Measurements from ENCODE around the gene SESTD1.
"Not testable (repeated sequence)": the region's sequence is repeated elsewhere in the genome, so short reads cannot be mapped to it uniquely, and the experiment has no call there.

The SESTD1 gene

DNA sequence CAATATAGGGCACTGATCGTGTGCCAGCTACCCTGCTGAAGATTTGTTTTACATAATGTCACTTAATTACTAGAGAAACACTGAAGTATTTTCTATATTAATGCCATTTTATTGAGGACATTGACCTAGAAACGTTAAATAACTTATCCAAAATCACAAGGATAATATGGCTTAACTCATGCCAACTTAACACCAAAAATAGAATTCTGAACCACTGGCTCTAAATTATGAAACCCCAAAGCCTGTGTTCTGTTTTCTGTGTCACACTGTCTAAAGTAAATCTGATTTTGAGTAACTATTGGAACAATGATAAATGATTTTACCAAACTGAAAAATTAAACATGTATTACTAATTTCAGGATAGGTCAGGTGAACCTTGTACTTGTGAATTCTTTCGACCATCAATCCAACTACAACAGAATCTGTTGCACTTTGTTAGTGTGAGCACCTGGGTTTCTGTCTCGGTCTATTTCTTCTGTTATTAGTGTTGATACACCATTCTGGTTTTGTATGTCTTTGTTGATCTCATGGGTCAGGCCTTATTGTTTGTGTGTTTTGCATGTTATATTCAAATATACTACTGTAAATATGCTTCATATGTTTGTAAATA is 166.4 kb downstream of the SESTD1 start:
- DNase-seq: no peak

DNA sequence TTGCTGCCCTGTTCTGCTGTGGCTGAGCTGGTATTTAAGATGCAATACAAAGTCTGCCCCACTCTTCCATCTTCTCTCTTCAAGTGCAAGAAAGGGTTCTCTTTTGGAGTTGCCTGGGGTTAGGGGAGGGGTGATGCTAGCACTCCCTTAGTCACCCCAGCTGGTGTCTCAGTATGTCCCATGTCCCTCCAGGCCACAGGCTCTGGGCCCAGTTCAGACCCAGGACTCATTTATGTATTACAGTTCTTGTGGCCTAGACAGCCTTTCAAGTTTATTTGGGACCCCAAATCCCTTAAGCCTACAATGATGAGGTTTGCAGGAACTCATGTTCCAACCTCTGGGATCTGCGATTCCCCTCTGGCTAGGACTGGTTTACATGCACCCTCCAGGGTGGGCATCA is 167.5 kb downstream of the SESTD1 start:
- no peak for DNase-seq

DNA sequence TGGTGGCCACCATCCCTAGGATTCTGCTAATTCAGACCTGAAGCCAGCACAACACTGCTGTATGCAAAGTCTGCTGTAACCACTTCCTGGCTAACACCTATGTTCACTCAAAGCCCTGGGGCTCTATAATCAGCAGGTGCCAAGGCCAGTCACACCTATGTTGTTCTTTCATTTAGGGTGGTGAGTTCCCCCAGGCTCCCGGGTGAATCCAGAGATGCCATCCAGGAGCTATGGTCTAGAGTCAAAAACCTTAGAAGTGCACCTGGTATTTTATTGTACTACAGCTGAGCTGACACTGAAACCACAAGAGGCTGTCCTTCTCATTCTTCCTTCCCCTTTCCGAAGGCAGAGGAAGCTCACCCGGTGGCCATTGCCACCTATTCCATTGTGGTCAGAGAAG is 168.5 kb downstream of the SESTD1 start:
- DNase-seq: peak; percentile 36 to 57

DNA sequence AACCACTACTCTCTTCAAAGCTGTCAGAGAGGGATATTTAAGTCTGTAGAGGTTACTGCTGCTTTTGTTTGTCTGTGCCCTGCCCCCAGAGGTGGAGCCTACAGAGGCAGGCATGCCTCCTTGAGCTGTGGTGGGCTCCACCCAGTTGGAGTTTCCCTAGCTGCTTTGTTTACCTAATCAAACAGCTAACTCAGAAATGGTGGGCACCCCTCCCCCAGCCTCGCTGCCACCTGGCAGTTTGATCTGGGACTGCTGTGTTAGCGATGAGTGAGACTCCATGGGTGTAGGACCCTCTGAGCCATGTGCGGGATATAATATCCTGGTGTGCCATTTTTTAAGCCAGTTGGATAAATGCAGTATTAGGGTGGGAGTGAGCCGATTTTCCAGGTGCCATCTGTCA is 171.7 kb downstream of the SESTD1 start:
- DNase-seq: not testable (repeated sequence)

DNA sequence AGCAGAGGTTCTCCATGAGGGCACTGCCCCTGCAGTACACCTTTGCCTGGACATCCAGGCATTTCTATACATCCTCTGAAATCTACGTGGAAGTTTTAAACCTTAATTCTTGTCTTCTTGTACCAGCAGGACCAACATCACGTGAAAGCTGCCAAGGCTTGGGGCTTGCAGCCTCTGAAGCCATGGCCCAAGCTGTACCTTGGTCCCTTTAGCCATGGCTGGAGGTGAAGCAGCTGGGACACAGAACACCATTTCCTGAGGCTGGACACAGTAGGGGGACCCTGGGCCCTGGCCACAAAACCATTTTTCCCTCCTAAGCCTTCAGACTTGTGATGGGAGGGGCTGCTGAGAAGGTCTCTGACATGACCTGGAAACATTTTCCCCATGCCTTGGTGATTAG is 181.9 kb downstream of the SESTD1 start:
- no peak for DNase-seq

DNA sequence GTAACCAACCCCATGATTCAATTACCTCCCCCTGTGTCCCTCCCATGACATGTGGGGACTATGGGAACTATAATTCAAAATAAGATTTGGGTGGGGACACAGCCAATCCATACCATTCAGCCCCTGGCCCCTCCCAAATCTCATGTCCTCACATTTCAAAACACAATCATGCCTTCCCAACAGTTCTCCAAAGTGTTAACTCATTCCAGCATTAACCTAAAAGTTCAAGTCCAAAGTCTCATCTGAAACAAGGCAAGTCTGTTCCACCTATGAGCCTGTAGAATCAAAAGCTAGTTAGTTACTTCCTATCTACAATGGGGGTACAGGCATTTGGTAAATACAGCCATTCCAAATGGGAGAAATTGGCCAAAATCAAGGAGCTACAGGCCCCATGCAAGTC is 182.7 kb downstream of the SESTD1 start:
- DNase-seq: no peak

DNA sequence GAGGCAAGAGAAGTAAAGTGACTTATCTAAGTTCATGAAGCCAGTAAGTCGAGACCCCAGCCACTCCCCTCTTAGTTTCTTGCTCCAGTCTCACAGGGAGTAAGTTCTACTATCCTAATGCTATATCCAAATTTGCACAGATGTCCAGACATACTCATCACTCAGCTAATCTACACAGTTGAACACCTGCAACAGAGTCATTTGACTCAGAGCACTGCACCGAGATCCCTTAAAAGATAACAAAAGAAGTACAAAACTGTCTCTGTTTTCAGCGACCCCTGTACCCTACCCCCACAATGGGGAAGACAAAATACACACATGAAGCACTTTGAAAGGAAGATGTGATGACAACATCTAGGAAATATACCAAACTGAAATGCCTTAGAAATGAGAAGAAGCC is 192.1 kb downstream of the SESTD1 start:
- DNase-seq: no peak

DNA sequence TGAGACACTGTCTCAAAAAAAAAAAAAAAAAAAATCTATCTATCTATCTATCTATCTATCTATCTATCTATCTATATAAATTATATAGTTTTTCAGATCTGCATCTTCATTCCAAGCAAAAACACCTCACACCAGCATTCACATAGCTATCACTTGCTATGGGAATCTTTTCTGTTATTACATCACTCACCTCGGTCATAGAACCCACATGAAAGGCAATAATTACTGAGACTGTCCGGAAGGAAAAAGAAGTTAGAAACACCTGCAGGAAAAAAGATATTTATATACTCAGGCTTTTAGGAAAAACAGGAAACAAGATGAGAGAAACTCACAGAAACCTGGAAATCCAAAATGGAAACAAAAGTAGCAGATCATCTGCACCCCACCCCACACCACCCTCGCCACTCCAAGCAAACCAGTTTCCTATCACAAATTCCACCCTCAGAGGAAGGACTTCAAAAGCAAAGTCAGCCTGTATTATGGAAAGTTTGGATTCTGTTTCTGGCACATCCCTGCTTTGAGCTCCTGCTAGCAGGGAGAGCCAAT is 192.7 kb downstream of the SESTD1 start:
- no peak for DNase-seq

DNA sequence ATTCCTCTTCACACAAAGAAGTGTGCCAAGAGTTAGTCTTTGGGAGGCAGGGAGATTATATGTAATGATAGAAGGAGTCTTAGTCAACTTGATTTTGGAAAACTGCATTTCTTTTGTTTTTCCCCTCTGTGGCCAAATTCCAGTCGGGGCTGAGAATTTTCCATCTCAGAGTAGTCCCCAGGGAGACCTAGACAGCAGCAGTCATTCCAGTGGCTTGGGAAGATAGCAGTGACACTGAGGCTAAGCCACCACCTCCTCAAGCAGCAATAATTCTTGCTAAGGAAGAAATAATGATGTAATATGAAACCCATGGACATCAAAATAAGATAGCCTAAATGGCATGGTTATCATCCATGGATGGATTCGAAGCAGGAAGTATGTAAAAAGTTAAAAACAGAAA is 193.7 kb downstream of the SESTD1 start:
- DNase-seq: no peak

DNA sequence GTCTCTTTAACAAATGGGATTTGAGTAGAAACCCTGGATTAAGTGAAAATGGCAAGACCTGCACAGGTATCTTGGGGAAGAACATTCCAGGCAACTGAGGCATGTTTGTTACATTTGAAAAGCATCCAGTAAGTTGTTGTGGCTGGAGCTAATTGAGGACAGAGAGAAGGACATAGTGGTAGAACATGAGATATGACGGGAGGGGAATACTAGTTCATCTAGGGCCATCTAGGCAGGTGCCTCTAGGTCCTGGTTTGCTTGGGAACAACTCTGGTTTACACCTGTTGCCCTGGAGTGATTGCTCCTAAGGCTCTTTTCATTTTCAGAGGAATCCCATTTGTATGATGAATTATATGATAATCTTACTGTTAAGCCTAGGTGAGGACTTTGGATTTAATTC is 194.9 kb downstream of the SESTD1 start:
- DNase-seq: no peak

DNA sequence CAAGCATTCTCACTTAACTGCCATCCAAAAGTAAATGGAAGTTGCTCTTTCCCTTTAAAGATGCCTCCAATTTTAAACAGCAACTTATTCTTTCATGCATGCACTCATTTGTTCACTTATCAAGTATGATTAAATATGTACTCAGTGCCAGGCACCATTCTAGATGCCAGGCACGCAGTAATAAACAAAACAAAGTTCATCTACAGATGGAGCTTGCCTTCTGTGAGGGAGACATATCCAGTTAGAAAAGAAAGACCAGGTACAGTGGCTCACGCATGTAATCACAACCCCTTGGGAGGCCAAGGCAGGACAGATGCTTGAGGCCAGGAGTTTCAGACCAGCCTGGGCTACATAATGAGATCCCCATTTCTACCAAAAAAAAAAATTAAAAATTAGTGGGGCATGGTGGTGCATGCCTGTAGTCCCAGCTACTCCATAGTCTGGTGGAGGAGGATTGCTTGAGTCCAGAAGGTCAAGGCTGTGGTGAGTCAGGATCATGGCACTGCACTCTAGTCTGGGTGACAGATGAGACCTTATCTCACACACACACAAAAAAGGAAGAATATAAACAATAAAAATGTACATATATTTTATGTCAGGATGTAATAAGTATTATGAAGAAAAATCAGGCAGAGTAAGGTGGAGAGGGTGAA is 195.5 kb downstream of the SESTD1 start:
- no peak for DNase-seq

DNA sequence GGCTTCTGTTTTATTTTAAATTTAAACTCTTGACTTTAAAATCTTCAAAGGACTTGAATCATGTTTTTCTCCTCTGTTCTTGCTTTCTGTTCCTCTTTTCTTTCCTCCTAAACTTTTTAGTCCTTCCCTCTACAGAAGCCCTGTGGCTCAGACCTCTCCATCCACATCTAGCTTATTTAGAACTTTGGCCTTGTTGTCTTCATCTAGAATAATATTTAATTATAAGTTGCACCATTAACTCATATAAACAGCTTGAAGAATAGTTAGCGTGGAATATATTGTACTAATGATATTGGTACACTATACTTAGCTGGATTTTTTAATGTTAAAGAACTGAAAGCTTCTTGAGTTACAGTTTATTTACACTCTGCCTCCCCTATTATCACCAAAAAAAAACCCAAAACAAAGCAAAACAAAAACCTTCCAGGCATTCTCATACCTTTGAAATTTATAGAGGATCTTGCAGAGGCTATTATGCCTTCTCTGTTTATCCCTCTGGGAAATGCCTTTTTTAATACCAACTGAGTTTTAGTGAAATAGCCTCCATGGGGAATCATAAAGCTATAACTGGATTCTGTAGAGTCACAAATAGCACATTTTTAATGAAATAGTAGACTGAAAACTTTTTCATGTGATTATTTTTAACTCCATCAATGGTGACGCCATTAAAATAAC is 205.5 kb downstream of the SESTD1 start:
- DNase-seq: no peak

DNA sequence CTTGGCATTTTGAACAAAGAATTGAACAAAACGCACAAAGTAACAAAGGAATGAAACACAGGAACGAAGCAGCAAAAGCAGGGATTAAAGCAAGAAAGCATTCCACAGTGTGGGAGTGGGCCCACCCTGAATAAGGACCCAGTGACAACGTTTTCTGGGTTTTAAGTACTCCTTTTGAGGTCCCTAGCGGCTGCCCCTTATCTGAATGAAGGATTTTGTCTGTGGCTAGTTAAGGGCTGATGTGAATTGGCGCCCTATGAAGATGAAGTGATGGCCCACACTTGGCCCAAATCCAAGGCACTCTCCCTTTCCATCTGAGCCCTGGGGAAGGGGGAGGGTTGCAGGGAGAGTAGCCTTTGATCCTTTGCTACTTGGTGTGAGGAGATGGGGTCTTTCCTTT is 206.9 kb downstream of the SESTD1 start:
- no peak for DNase-seq

DNA sequence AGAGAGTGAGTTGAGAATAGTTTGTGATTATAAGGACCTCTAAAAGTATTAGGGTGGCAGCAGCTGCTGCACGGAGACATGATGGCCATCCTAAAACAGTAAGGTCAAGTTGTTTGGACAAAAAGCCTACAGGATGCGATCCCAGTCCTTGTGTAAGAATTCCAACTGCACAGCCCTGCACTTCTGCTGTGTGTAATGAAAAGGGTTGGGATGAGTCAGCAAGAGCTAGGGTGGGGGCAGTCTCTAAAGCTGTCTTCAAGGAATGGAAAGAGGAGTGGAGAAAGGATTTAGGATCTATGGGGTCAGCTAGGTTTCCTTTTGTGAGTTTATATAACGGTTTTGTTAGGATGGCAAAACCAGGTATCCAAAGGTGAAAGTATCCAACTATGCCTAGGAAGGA is 211.1 kb downstream of the SESTD1 start:
- DNase-seq: not testable (repeated sequence)
